BE2C (cell line): ENCODE measurements around the gene FOXO3.

Experiments
- DNase-seq: peaks from one replicate; pipeline ENCODE4 v3.0.0-alpha.2; 2020
- H3K27me3 ChIP-seq: fragments of 250-450 bp; sonication (Bioruptor Pico); 2 replicates; pipeline ENCODE4 v1.5.1; 2020; ENCODE audit warnings: mild to moderate bottlenecking
- H3K36me3 ChIP-seq: fragments of 250-450 bp; sonication (Bioruptor Pico); 2 replicates; pipeline ENCODE4 v1.5.1; 2020; ENCODE audit warnings: mild to moderate bottlenecking
- H3K4me1 ChIP-seq: fragments of 250-450 bp; sonication (Bioruptor Pico); 2 replicates; pipeline ENCODE4 v1.5.1; 2020
- H3K4me3 ChIP-seq: 2 replicates; pipeline ENCODE4 v1.5.1; 2011; ENCODE audit warnings: low read depth, low read length
- H3K9me3 ChIP-seq: fragments of 250-450 bp; sonication (Bioruptor Pico); 2 replicates; pipeline ENCODE4 v1.5.1; 2020
- CTCF ChIP-seq: IDR thresholded peaks from 2 replicates; pipeline ENCODE4 v1.5.1; 2012; ENCODE audit warnings: mild to moderate bottlenecking, low read depth, low read length

The FOXO3 gene

DNA sequence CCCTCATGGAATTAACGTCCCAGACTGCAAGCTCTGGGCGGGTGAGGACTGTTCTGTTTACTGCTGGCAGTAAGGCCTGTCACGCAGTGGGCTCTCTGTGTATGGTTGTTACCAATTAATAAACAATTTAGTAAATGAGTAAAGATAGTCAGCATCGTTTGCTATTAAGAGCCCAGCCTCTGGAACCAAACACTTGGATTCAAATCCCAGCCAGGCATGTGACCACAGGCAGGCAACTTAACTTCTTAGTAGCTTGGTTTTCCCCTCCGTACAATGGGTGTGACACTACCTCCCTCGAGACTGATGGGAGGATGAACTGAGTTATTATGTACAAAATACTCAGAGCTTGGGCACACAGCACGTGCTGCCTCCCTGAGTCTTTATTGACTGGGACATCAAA lies 149.8 kb downstream of the FOXO3 start:
- H3K4me3 ChIP-seq = no peak overlapping the region
- H3K36me3 ChIP-seq = no peaks in the 10 kb centered on the region
- H3K9me3 ChIP-seq = no peaks in the 10 kb centered on the region
- no peaks in the 10 kb centered on the region for H3K27me3 ChIP-seq
- no peak for TF ChIP-seq CTCF
- DNase-seq = no peak
- H3K4me1 ChIP-seq = no peaks in the 10 kb centered on the region

DNA sequence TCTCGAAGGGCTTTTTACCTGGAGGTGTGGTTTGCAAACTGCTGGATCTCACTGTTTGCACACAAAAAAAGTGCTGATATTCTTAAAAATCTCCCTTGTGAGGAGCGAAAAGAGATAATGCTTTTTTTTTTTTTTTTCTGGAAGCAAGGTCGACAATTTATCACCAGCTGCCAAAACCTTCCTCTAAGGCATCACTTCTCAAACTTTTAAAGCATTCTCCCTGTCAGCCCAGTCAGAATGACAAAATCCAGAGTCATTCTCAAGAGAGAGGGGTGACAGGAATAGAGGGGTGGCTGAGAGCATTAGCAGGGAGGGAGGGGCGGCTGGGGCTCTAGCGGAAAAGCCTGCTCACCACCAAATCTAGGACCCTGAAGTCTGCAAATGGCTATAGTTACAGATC lies 150.4 kb downstream of the FOXO3 start:
- Histone ChIP-seq H3K36me3 (no peaks in the 10 kb centered on the region), H3K9me3 (no peaks in the 10 kb centered on the region), H3K4me3 (no peak overlapping the region), H3K27me3 (no peaks in the 10 kb centered on the region), H3K4me1 (no peaks in the 10 kb centered on the region)
- no peak for DNase-seq
- TF ChIP-seq CTCF = no peak

DNA sequence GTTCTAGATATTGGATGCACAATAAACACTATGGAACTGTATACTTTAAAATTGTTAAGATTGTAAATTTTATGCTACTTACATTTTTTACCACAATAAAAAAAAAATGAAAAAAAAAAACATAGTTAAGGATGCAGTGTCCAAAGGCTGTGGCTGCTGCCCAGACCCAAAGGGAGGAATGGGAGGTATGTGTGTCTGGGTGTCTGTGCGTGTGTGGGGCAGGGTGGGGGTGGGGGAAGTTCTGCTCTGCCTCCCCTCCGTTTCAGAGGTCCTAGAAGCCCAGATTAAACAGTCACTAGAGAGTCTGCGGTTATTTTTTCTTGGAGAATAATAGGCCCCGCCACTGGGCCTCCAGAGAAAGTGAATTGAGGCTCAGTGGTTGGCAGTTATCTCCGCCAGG lies 151.1 kb downstream of the FOXO3 start:
- TF ChIP-seq CTCF = no peak
- no peaks in the 10 kb centered on the region for H3K4me1 ChIP-seq
- DNase-seq = no peak
- H3K4me3 ChIP-seq = no peak overlapping the region
- no peaks in the 10 kb centered on the region for H3K9me3 ChIP-seq
- no peaks in the 10 kb centered on the region for H3K27me3 ChIP-seq
- H3K36me3 ChIP-seq = no peaks in the 10 kb centered on the region

GRCh38 chr6:108712946-108713345 lies 152.2 kb downstream of the FOXO3 start:
- TF ChIP-seq CTCF = no peak
- Histone ChIP-seq H3K4me3 (no peak overlapping the region), H3K36me3 (no peaks in the 10 kb centered on the region), H3K4me1 (no peaks in the 10 kb centered on the region), H3K27me3 (no peaks in the 10 kb centered on the region), H3K9me3 (no peaks in the 10 kb centered on the region)
- DNase-seq = no peak

- Histone ChIP-seq H3K27me3 (no peaks in the 10 kb centered on the region), H3K36me3 (no peaks in the 10 kb centered on the region), H3K4me1 (no peaks in the 10 kb centered on the region), H3K4me3 (no peak overlapping the region), H3K9me3 (no peaks in the 10 kb centered on the region)
- no peak for DNase-seq
- no peak for TF ChIP-seq CTCF
Measured at GRCh38 chr6:108714101-108714765, 153.5 kb downstream of the FOXO3 start.

GRCh38 chr6:108714766-108715414 lies 154.2 kb downstream of the FOXO3 start:
- Histone ChIP-seq H3K4me3 (no peak overlapping the region), H3K27me3 (no peaks in the 10 kb centered on the region), H3K4me1 (no peaks in the 10 kb centered on the region), H3K36me3 (no peaks in the 10 kb centered on the region), H3K9me3 (no peaks in the 10 kb centered on the region)
- DNase-seq = no peak
- no peak; the same call in 1 of the 2 replicates for TF ChIP-seq CTCF
